Osteoblast (primary cell): ENCODE results near the gene IMPDH2. TPM values are rescaled to one million over a fixed set of nuclear protein-coding genes. Genes with fewer than 3 reads are reported as not detected.
A peak's percentile ranks its signal among the peaks of the same experiment; 100 is the strongest.

Experiments
- DNase-seq: peaks from one replicate; pipeline ENCODE4 v3.0.0; 2011; ENCODE audit warnings: low spot score, mixed read lengths; ENCODE audit not compliant: insufficient read length; ENCODE audit errors: missing footprints
- H2AFZ ChIP-seq: 2 replicates; pipeline ENCODE4 v1.6.0; 2011; ENCODE audit warnings: mild to moderate bottlenecking, low read length
- H3K27ac ChIP-seq: 2 replicates; pipeline ENCODE4 v1.5.1; 2011; ENCODE audit warnings: mild to moderate bottlenecking, low read depth, low read length, moderate library complexity
- H3K27me3 ChIP-seq: 2 replicates; pipeline ENCODE4 v1.6.0; 2012; ENCODE audit warnings: mild to moderate bottlenecking, control low read depth, inconsistent platforms, low read length, moderate library complexity; ENCODE audit not compliant: insufficient read depth
- H3K36me3 ChIP-seq: 2 replicates; pipeline ENCODE4 v1.5.1; 2011; ENCODE audit warnings: mild to moderate bottlenecking, low read length, control low read depth, moderate library complexity; ENCODE audit not compliant: insufficient read depth
- H3K4me1 ChIP-seq: 2 replicates; pipeline ENCODE4 v1.5.1; 2011; ENCODE audit warnings: mild to moderate bottlenecking, low read length, control low read depth, moderate library complexity; ENCODE audit not compliant: insufficient read depth
- H3K4me2 ChIP-seq: 2 replicates; pipeline ENCODE4 v1.6.0; 2011; ENCODE audit warnings: mild to moderate bottlenecking, low read length; ENCODE audit not compliant: insufficient read depth
- H3K4me3 ChIP-seq: fragments of 200-600 bp; sonication (generic); 3 replicates; pipeline ENCODE4 v1.5.1; 2012; ENCODE audit warnings: mild to moderate bottlenecking, low read length, inconsistent platforms; ENCODE audit not compliant: insufficient read depth
- H3K79me2 ChIP-seq: 2 replicates; pipeline ENCODE4 v1.6.0; 2012; ENCODE audit warnings: mild to moderate bottlenecking, low read length, control low read depth, inconsistent platforms; ENCODE audit not compliant: insufficient read depth
- H3K9me3 ChIP-seq: 2 replicates; pipeline ENCODE4 v1.5.1; 2011; ENCODE audit warnings: low read depth, low read length, control low read depth
- H4K20me1 ChIP-seq: 2 replicates; pipeline ENCODE4 v1.6.0; 2012; ENCODE audit warnings: mild to moderate bottlenecking, low read length, control low read depth; ENCODE audit not compliant: insufficient read depth
- CTCF ChIP-seq: IDR thresholded peaks from 2 replicates; pipeline ENCODE4 v1.5.1; 2011; ENCODE audit warnings: mild to moderate bottlenecking, low read depth, low read length, moderate library complexity; ENCODE audit errors: extremely low read depth
- total RNA-seq: library from RNA; depleted of rRNA; stranded (reverse); fragments of >200 nt; gene quantifications from 2 replicates; pipeline ENCODE4 v1.2.3, GENCODE V29; 2012

IMPDH2 gene
- total RNA-seq, 1 donor = 273 TPM

GRCh38 chr3:49013738-49014660 lies 15.2 kb downstream of the IMPDH2 start:
- no peak overlapping the region for H3K4me2 ChIP-seq
- TF ChIP-seq CTCF = peak; percentile 71
- no peak overlapping the region for H3K4me3 ChIP-seq
- no peaks in the 10 kb centered on the region for H3K27me3 ChIP-seq
- H3K9me3 ChIP-seq = no peaks in the 10 kb centered on the region
- H3K36me3 ChIP-seq = peaks cover 38% of the 10 kb centered on the region
- DNase-seq = peak; percentile 89
- no peak overlapping the region for H3K27ac ChIP-seq
- H2AFZ ChIP-seq = no peak overlapping the region
- peaks cover 47% of the 10 kb centered on the region for H4K20me1 ChIP-seq
- peaks cover 68% of the 10 kb centered on the region for H3K79me2 ChIP-seq
- H3K4me1 ChIP-seq = peaks cover 12% of the 10 kb centered on the region

- Histone ChIP-seq H2AFZ (no peak overlapping the region), H3K36me3 (peaks cover 38% of the 10 kb centered on the region)
- DNase-seq = peak; percentile 50
These were observed 16.0 kb downstream of the IMPDH2 start for GRCh38 chr3:49013113-49013737.

GRCh38 chr3:49012441-49013017 lies 16.7 kb downstream of the IMPDH2 start:
- Histone ChIP-seq H3K9me3 (no peaks in the 10 kb centered on the region), H3K27ac (no peak overlapping the region), H3K4me1 (peaks cover 8% of the 10 kb centered on the region), H3K36me3 (peaks cover 38% of the 10 kb centered on the region), H3K79me2 (peaks cover 73% of the 10 kb centered on the region), H4K20me1 (peaks cover 57% of the 10 kb centered on the region), H3K27me3 (no peaks in the 10 kb centered on the region), H3K4me2 (no peak overlapping the region), H3K4me3 (no peak overlapping the region), H2AFZ (no peak overlapping the region)
- peak; percentile 23 for DNase-seq
- TF ChIP-seq CTCF = no peak

More at GRCh38 chr3:49013113-49013737, 16.0 kb downstream of the IMPDH2 start:
- Histone ChIP-seq H3K79me2 (peaks cover 71% of the 10 kb centered on the region), H4K20me1 (peaks cover 52% of the 10 kb centered on the region), H3K4me1 (peaks cover 7% of the 10 kb centered on the region), H3K9me3 (no peaks in the 10 kb centered on the region), H3K27ac (no peak overlapping the region), H3K4me2 (no peak overlapping the region), H3K4me3 (no peak overlapping the region), H3K27me3 (no peaks in the 10 kb centered on the region)
- TF ChIP-seq CTCF = no peak
